Fibroblast of mammary gland (primary cell): ENCODE data around the gene TXNL4A.

Source experiments
- DNase-seq: peaks from one replicate; pipeline ENCODE4 v3.0.0-alpha.2; 2010; ENCODE audit warnings: low read depth
- H3K4me3 ChIP-seq: 2 replicates; pipeline ENCODE4 v1.5.1; 2011; ENCODE audit warnings: low read depth, mild to moderate bottlenecking, low read length, moderate library complexity; ENCODE audit not compliant: control insufficient read depth
- CTCF ChIP-seq: conservative IDR thresholded peaks from 2 replicates; pipeline ENCODE4 v1.5.1; 2011; ENCODE audit warnings: low read depth, low read length, inconsistent platforms; ENCODE audit not compliant: control insufficient read depth, insufficient read depth

The TXNL4A gene

DNA sequence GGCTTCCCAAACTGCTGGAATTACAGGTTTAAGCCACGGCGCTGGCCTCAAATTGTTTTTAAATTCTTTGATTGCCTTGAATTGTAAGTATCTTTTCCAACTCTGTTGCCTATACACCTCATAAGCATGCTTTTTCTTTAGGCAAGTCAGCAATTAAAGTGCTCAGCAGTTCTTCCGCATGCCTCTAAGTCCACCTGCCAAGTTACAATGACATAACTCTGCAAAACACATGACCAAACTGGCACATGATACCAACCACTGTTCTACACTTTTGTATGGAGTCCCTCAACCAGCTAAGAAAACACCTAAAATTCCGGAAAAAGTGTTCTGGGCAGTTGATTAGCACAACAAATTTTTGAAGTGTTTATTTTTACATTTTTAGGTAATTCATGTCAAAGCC lies 5.1 kb downstream of the TXNL4A start:
- no peak overlapping the region for H3K4me3 ChIP-seq
- no peak for TF ChIP-seq CTCF
- DNase-seq, result no peak

- peak; percentile 45 for DNase-seq
- H3K4me3 ChIP-seq, result no peak overlapping the region
- TF ChIP-seq CTCF, result no peak
Observed at GRCh38 chr18:79982736-79983135, 5.6 kb downstream of the TXNL4A start.

- DNase-seq, result no peak
- no peak for TF ChIP-seq CTCF
- no peak overlapping the region for H3K4me3 ChIP-seq
Observed at GRCh38 chr18:79980585-79980984, 7.8 kb downstream of the TXNL4A start.

- TF ChIP-seq CTCF, result no peak
- no peak overlapping the region for H3K4me3 ChIP-seq
- DNase-seq, result no peak
Observed at GRCh38 chr18:79979843-79980242, 8.5 kb downstream of the TXNL4A start.

DNA sequence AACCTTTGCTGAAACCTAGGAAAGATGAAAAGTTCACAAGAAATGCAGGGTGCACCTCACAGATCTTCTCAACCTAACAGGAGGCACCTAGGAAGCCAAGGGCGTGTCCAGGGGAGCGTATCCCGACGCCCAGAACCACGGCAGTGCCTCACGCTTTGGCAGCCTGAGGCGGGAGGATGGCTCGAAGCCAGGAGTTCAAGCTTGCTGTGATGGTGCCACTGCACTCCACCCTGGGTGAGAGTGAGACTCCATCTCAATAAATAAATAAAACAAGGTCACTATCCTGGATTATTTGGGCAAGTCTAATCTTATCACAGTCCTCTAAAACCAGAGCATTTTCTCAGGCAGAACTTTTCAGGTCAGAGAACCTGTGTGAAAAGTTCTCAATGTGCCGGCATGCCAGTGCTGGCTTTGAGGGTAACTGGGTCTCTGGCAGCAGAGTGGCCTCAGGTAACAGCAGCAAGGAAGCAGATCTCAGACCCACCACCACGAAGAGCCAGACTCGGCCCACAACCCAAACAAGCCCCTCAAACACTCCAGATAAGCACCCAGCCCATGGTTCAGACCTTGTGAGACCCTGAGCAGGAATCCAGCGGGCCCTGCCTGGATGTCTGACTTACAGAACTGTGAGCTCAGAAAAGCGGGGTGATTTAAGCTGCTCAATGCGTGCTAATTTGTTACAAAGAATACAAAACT lies 12.2 kb downstream of the TXNL4A start:
- TF ChIP-seq CTCF, result no peak
- no peak for DNase-seq
- H3K4me3 ChIP-seq, result no peak overlapping the region

DNA sequence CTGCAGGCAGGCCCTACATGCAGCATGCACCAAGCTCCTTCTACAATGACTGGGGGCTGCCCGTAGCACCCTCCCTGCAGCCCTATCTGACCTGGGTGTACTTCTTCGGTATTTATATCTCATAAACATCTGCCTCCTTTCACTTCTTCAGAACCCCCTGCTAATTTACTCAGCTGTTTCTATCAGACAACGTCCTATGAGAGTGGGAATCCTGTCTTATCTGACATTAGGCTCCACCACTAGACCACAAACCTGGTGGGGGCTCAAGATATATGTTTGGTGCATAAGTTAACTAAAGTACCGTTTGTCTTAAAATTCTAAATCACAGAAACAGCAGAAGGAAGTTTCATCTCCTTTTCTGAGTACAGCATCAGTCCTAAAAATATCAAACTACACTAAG lies 13.3 kb downstream of the TXNL4A start:
- TF ChIP-seq CTCF, result no peak

GRCh38 chr18:79974025-79974654 lies 14.2 kb downstream of the TXNL4A start:
- H3K4me3 ChIP-seq, result no peak overlapping the region
- DNase-seq, result no peak
- no peak for TF ChIP-seq CTCF

More for the DNA sequence above, 13.3 kb downstream of the TXNL4A start:
- no peak for DNase-seq
- H3K4me3 ChIP-seq, result no peak overlapping the region
